HG02798 (cell line): ENCODE data around the gene TFEC.
"Not testable (repeated sequence)": the region's sequence is repeated elsewhere in the genome, so short reads cannot be mapped to it uniquely, and the experiment has no call there.

Experiments
- ATAC-seq: cut with Tn5 transposase; IDR thresholded peaks from one replicate; pipeline ENCODE4 v1.9.1; 2021; ENCODE audit warnings: mild to moderate bottlenecking; ENCODE audit not compliant: unreplicated experiment, poor library complexity

TFEC gene

DNA sequence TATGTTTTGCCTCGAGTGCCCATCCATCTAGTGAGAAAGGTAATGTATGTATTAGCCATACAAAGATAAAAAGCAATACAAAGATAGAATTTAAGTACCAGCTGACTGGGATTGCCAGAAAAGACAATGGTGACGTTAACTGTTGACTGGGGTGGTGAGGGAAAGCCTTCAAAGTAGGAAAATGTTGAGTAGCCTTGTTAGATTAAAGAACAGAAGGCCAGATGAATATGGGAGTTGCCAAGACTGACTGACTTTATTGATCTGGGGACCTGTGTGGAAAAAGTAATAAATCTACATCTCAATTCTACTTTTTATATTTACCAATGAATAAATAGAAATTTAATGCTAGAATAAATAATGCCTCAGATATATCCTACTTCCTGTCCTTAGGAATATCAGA is 97.7 kb downstream of the TFEC start:
- ATAC-seq, result no peak

DNA sequence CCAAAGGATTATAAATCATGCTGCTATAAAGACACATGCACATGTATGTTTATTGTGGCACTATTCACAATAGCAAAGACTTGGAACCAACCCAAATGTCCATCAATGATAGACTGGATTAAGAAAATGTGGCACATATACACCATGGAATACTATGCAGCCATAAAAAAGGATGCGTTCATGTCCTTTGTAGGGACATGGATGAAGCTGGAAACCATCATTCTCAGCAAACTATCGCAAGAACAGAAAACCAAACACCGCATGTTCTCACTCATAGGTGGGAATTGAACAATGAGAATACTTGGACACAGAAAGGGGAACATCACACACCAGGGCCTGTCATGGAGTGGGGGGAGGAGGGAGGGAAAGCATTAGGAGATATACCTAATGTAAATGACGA is 100.4 kb downstream of the TFEC start:
- not testable (repeated sequence) for ATAC-seq

DNA sequence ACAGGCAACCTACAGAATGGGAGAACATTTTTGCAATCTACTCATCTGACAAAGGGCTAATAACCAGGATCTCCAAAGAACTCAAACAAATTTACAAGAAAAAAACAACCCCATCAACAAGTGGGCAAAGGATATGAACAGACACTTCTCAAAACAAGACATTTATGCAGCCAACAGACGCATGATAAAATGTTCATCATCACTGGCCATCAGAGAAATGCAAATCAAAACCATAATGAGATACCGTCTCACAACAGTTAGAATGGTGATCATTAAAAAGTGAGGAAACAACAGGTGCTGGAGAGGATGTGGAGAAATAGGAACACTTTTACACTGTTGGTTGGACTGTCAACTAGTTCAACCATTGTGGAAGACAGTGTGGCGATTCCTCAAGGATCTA is 100.8 kb downstream of the TFEC start:
- not testable (repeated sequence) for ATAC-seq

DNA sequence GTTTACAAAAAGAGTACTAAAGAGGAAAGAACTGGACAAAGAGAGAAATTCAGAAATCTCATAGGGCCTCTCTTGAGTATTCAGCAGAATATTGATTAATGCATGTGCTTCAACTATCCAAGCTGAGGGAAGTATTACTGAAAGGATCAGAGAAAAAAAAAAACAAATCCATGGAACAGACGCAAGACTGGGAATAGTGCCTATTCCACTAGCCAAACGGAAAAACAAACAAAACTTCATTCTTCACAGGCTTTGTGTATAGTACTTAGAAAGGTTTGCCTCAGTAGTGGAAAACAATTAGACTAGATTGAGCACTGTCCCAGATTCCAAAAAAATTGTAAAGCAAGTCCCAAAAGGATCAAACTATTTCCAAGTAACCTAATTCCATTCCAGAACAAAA is 106.2 kb downstream of the TFEC start:
- no peak for ATAC-seq

DNA sequence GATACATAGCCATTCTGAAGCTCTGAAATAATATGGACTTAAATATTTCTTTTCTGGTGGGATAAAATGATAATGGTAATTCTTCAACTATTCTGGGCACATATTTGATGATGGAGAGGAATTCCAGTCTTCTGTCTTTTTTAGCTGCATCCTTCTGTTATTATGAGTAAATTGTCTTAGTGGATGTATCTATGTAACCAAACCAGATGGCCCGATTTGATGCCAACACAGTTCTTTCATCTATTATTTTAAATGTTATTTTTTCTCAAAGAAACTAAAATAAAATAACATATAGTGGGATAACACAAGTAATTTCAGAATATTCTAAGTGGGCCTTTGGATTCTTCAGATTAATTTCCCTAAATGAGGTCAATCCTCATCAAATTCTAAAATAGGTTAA is 110.2 kb downstream of the TFEC start:
- ATAC-seq, result no peak

DNA sequence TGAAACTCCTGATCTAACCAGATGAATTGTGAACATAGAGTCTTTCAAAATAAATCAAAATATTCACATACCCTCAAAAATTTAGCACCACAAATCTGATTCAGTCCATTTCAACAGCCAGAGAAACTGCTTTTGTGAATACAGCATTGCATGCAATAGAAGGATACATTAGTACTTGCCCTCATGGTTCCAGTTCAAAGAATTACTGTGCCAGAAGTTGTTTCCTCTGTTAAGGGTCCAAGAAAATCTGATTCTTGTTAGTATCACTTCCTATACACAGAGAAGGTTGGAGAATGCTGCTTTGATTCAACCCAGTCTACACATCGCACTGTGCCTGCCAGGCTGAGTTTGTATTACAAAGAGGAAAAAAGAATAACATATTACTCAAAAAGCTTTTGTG is 115.6 kb downstream of the TFEC start:
- no peak for ATAC-seq

DNA sequence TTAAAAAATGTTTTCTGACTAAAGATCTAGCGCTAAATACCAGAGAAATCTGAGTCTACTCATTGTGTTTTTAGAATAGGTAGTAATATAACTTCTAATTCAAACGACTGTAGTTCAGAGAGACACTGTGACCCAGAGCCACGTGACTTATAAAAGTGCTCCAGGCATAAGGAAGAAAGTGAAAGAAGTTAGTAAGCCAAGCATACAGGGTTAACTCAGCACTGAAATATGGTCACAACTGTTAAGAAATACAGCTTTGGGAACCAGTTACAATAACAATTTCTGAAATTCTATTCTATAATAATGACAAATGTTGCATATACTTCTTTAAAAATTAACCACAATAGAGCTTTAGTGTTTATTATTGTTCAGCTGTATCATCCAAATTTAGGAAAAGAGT is 119.1 kb downstream of the TFEC start:
- ATAC-seq, result no peak

DNA sequence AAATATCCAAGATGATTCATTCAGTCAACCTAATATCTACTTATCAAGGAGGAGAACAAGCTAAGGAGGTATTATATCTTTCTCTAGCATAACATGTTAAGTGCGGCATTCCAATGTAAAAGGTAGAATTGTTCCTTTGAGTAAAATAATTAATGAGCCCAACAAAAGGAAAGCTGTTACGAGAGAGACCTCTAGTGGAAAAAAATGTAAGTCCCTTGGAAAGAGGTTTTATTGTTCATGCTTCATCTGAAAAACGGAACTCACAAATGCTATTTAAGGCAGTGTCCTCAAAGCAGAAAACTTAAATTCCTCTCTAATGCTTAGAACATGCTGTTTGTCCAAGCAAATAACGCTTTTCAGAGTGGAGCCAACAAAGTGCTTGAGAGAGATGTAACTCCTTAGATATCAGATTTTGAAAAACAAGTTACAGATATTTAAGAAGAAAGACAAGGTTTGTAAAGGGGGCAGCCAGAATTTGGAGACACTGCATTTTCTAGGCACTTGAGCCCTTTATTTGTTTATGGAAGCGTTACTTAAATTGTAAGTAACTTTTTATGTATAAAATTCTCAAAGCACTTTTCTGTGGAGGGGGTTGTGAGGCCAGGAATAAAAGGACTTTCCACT is 119.9 kb downstream of the TFEC start:
- ATAC-seq, result peak; percentile 51

DNA sequence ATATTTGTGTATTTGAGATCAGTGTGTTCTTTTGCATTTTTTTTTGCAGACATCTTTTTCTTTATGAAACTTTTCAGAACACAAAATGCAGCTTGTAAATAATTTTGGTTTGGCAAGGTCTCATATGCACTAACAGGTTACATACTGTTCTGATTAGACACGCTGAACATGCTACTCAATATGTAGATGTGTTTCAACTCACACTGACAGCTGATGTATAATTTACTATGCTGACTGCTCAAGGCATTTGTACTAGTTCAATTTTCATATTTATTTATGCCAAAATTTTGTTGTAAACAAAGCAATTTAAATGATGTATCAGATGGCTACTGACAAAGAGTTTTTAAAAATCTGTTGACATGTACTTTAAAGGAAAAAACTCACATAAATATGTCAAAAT is 123.8 kb downstream of the TFEC start:
- ATAC-seq, result no peak

DNA sequence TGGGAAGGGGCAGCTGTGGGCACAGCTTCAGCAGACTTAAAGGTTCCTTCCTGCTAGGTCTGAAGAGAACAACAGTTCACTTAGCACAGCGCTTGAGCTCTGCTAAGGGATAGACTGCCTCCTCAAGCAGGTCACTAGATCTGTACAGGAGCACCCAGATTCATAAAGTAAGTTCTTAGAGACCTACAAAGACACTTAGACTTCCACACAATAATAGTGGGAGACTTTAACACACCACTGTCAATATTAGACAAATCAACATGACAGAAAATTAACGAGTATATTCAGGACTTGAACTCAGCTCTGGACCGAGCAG is 140.9 kb downstream of the TFEC start:
- no peak for ATAC-seq

DNA sequence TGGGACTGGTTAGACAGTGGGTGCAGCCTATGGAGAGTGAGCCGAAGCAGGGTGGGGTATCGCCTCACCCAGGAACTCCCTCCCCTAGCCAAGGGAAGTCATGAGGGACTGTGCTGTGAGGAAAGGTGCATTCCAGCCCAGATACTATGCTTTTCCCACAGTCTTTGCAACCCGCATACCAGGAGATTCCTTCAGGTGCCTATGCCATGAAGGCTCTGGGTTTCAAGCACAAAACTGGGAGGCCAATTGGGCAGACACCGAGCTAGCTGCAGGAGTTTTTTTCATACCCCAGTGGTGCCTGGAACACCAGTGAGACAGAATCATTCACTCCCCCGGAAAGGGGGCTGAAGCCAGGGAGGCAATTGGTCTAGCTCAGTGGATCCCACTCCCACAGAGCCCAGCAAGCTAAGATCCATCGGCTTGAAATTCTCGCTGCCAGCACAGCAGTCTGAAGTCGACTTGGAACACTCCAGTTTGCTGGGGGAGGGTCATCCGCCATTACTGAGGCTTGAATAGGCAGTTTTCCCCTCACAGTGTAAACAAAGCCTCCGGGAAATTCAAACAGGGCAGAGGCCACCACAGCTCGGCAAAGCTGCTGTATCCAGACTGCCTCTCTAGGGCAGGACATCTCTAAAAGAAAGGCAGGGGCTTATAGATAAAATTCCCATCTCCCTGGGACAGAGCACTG is 141.4 kb downstream of the TFEC start:
- no peak for ATAC-seq

DNA sequence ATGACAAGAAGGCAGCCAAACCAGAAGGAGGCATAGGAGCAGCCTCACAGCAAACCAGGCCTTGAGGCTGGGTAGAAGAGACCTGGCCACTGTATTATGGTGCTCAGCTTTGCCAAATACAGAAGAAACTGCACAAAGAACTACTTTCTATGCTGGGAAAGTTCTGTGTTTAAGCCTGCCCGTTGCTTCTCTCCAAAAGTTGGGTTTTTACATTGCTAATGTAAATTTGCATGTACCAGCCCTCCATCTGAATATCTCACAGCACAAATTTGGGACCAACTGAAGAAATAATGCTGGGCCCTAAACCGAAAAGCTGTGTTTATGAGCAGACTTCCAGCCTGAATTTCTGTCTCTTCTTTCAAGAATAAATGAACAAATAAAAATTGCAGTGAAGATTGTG is 145.0 kb downstream of the TFEC start:
- ATAC-seq, result no peak
